ENCODE results near the gene PARN.

The PARN gene

DNA sequence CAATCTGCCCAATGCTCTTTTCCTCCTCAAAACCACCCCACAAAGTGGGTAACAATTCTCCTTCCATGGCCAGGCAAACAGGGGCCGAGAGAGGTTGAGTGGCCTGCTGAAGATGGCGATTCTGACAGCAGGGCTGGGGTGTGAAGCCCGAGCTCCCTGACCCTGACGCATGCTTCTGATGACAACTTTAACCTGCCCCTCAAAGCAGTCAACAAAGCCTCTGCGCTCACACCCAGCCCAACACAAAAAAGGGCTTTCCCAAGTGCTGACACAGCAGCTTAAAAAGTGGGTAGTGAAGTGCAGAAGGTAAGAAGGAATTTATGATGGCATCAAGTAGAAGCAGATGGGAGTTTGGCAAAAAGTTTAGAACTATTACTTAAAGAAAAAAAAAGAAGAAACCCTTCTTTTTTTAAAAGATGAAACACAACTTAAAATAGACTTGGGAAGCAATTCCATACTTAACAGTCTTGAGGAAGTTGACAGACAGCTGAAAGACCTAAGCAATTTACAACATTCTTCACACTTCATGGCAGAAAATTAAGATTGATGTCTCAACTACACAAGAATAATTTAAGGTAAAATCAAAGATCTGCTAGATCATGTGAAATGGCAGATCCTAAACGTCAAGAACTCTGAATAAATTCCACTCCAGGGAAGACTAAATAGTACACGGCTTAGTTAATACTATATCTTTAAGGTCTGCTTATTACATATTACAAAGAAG, 133.9 kb downstream of the PARN start:
- DNase-seq, result no peak

DNA sequence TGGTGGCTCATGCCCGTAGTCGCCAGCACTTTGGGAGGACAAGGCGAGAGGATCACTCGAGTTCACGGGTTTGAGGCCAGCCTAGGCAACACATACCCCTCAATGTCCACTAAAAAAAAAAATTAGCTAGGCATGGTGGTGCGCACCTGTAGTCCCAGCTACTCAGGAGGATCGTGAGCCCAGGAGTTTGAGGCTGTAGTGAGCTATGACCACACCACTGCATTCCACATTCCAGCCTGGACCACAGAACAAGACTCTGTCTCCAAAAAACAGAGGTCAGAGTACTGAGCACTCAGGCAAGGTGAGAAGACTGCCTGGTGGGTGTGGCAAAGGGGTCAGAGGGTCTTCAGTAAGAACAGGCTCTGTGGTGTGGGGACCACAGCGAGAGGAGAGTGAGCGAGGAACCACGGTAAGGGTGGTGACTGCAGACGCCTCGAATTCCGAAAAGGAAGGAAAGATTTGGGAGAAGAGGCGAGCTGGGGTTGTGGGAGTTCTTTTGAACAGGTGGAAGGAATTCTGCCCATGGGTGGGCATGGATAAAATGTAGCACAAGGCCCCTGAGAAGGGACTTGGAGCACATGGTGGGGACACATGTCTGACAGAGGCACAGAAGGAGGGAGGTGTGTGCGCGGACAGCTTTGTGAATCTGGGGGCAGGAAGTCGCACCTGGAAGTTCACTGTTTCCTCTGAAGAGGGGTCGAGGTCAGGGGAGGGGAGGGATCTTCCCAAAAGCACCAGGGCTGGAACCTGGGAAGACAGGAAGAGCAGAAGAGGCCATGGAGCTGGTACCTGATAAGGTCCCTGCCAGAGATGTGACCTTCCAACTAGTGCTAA, 134.6 kb downstream of the PARN start:
- no peak for DNase-seq

DNA sequence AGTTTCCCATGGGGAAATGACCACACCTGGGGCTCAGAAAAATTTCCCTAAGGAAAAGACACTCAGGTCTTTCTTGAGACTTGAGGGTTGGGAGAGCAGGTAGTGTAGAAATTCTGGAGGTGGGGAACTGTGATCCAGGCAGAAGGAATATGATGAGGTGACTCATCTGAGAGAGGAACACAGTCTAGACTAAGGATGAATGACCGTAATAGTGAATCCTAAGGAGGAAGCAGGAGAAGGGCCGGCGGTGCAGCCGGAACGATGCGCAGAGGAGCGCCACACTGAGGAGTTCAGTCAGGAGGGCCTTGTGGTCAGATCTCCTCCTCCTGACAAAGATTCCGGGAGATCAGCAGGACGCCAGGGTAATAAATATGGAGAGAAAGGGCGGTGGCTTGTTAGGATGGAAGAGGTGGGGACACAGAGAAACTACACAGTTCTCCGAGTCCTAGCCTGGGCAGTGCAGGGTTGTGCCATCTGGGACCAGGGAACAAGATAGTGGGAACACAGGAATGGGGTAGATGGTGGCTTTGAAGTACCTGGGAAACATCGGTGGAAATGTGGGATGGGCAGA, 135.6 kb downstream of the PARN start:
- no peak for DNase-seq

GRCh38 chr16:14493791-14494190, 136.3 kb downstream of the PARN start:
- no peak for DNase-seq

DNA sequence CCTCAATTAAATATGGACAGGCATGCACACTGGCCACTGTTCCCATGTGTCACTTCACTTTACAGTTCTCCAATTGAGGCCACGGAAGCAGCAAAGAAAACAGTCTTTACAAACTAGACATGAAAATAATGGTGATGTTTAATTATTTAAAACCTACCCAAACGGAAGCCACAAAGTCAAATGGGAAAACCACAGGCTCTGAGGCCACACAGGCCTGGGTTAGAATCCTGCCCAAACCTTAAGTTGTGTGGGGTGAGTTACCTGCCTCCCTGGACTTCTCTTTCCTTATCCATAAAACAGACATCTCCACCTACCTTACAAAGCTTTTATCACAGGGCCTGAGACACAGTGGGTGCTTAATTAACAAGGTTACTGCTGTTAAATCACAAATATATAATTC, 137.4 kb downstream of the PARN start:
- DNase-seq, result no peak

DNA sequence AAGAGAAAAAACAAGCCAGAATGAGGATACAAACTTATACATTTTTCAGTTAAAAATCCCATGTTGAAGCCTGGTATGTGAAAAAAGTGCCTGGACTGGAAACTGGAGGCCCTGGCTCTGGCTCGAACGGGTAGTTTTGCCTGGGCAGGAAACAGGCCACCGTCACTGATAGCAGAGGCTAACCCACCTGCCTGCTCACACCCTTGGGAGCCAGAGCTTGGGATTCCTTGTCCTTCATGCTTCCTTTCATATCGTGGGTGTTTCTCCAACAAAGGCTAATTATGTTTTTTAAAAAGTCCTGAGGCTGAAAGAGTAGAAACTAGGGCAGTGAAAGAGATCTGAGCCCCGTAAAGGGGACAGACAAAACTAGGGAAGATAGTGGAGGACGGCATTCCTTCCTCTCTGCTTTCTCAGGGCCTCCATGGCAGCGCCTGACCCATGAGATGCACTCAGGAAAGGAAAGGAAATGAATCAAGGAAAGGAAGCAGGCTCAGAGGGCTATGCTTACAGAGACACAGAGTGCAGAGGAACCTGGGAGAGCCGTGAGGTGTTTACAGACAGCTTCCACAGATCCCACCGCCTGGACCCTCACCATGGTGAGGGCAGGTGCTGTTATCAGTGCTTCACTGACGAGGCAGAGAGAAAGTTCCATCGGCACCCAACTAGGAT, 138.1 kb downstream of the PARN start:
- DNase-seq, result no peak

DNA sequence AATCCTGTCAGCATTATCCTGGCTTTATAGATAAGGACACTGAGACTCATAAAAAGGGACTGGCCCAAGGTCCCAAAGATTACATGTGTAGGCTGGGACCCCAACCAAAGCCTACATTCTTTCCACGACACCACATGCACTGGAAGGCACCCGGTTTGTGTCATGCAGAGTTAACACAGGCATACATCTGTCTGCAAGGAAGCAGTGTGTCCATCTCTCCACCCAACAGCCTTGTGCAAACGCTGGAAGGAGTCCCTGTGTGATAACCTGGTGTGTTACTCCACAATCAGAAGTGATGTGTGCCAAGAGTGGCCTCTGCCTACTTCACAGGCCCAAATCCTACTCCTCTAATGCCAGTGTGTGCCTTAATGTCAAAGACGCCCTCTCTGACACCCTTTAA, 139.8 kb downstream of the PARN start:
- DNase-seq, result no peak

DNA sequence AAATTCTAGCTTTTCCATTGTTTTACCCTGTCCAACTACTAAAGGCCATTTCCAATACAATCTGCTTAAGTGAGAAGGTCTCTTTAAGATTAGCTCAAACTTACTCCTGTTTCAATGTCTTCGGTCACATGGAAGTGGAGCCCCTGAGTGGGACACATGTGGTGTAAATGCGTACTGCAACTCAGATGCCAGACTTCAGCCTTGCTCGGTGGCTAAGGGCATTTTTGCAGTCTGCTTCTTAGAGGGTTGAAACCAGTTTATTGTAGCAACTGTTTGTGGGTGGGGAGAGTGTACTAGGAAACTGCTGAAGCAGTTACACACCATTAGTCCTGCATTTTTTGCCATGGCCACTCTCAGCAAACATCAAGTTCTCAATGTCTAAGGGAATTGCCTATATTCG, 140.6 kb downstream of the PARN start:
- DNase-seq, result no peak

DNA sequence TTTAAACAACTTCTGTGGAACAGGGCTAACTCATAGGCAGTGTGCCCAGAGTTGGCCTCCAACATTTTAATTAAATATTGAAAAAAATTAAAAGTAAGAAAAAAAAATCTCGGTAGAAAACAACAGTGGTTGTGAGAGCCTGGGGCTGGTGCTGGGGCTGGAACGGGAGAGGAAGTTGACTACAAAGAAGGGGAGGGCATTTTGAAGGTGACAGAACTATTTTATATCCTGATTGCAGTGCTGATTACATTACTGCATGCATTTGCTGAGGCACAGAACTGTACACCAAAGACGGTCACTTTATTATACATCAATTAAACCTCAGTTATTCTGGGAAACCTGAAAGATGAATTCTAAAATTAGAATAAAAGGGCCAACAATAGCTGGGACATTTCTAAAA, 142.5 kb downstream of the PARN start:
- DNase-seq, result no peak

DNA sequence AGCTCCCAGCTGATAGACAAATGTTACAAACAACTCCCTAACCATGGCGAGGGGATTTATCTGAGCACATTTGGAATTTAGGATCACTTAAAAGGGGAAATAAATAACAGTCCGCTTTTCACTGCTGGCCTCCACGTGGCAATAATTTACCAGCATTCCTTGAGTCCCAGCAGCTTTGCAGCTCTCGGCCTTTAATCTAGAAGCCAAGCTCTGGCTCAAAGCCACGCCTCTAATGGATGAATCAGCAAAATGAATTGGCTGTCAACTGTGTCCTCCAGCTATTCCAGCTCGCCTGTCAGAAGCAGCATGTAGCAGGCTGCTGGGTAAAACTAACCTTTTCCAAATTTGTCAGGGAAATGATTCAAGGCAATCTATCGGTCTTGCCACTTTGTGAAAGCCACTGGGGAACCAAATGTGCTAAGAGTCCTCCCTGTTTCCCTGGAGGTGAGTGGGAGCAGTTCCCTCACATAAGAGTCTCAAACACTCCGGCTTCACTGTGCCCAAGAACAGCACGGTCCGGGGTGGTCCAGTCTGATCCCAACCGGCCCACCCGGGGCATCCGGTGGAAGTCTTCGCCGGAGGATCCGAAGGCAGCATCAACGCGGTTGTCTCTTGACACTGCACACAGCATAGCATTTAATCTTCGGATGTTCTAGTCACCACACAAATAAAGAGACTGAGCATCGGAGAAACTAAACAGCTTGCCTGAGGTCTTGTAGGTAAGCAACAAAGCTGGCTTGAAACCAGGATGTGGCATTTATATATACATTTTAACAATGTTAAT, 143.3 kb downstream of the PARN start:
- no peak for DNase-seq

GRCh38 chr16:14485811-14486519, 144.1 kb downstream of the PARN start:
- no peak for DNase-seq

- no peak for DNase-seq
Measured at GRCh38 chr16:14485121-14485551, 144.9 kb downstream of the PARN start.

- DNase-seq, result no peak
Measured at GRCh38 chr16:14483819-14484385, 146.2 kb downstream of the PARN start.

GRCh38 chr16:14476183-14476582, 153.9 kb downstream of the PARN start:
- no peak for DNase-seq

DNA sequence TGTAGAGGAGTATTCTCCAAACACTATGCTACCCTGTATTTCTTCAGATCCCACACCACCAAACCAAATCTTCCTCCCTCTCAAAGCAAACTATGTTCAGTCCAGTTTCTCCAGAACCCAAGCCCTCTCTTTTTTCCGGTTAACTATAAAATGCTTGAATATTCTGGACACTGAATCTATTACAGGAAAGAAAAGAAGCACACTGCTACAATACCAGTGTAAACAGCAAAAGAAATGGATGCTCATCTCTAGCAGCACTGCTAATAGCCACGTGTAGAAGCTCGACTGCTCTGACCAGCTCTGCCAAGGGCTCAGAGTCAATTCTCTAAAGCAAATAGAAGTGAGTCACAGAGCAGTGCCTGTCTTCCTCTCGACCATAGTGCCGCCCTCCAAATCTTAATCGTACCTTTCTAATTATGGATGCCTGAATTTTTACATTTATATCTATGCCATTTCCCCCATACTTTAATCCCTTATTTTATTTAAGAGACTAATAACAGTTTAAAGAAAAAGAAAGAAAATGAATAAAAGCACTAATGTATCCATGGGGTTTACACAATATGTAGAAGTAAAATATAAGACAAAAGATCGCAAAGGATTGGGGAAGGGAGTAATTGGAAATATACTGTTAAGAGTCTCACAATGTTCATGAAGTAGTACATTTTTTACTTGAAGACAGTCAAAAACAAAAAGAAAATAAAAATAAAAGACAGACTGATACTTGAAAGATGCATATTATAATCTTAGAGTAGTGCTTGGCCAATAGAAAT, 154.5 kb downstream of the PARN start:
- no peak for DNase-seq

DNA sequence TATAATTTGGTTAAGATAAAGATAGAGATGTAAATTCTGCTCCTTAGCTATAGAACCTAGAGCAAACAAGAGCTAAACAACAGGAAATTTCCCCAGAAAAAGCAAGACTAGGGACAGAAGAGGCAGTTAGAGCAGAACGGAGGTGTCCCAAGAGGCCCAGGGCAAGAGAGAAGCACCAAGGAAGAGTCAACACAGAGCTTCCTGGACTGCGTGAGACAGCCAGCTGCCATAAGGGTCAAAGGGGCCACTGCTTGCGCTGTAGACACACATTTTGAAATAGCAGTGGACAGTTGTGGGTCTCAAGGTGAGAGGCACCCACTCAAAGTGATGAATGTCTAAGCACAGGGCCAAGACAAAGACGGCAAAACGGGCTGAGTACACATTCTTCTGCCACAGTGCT, 156.6 kb downstream of the PARN start:
- DNase-seq, result no peak

DNA sequence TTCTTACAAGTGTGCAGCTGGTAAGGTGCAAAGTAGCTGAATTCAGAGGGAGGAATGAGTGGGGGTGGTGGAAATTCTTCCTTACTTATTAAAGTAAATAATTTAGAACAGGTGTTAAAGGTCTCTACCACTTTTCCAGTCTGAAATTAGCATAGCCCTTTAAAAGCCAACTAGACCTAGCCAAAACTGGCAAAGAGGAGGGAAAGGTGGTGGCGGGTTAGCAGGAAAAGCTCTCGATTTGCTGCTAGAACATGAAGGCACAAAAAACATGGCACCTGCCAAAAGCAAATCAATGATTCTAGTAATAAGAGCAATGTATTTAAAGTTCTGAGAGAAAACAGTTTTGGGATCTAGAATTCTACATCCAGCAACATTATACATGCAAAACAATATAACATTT, 157.7 kb downstream of the PARN start:
- no peak for DNase-seq

- no peak for DNase-seq
Measured at GRCh38 chr16:14470788-14471187, 159.3 kb downstream of the PARN start.

DNA sequence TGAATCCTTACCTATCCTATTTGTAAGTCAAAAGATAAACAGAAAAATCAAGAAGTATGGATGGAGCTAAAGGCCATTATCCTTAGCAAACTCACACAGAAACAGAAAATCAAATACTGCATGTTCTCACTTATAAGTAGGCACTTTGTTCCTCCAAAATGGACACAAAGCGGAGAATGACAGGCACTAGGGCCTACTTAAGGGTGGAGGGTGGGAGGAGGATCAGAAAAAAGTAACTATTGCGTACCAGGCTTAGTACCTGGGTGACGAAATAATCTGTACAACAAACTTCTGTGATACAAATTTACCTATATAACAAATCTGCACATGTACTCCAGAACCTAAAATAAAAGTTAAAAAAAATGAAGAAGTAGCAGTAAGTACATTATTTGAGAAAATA, 164.3 kb downstream of the PARN start:
- no peak for DNase-seq

GRCh38 chr16:14464796-14465195, 165.3 kb downstream of the PARN start:
- DNase-seq, result no peak

DNA sequence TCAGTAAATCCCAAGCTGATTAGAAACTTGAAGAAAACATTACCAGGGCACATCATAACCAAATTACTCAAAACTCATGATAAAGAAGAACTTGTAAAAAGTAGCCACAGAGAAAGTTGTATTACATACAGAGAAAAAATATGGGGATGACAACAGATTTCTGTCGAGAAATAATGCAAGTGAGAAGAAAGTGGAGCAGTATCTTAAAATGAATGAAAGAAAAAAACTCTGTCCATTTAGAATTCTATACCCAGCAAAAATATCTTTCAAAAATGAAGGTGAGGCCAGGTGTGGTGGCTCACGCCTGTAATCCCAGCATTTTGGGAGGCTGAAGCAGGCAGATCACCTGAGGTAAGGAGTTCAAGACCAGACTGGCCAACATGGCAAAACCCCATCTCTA, 165.9 kb downstream of the PARN start:
- no peak for DNase-seq

All from stimulated activated CD8-positive, alpha-beta memory T cell treated with anti-CD3 and anti-CD28 coated beads, Interleukin-4, amount 100 ng/mL, for 48 hours (primary cell).